Tibial nerve (tissue), 4 donors: ENCODE results near the gene CYP4F3. TPM values are rescaled to one million over a fixed set of nuclear protein-coding genes. Genes with fewer than 3 reads are reported as not detected.

Experiments
- DNase-seq, 2 donors: peaks; one replicate each; pipeline ENCODE4 v3.0.0-alpha.2; 2019; ENCODE audit warnings: low spot score in 2 of 2
- H3K27ac ChIP-seq, 4 donors: fragments of 200-600 bp; sonication (generic) in 3 of 4; one replicate each; pipeline ENCODE4 v1.5.1; 2017 to 2019; ENCODE audit warnings: mild to moderate bottlenecking in 1 of 4
- H3K27me3 ChIP-seq, 2 donors: fragments of 200-600 bp; sonication (generic) in 1 of 2; one replicate each; pipeline versions ENCODE4 v1.5.1 to v1.6.0; 2017 to 2019
- H3K36me3 ChIP-seq, 3 donors: fragments of 200-600 bp; sonication (generic); one replicate each; pipeline ENCODE4 v1.5.1; 2018 to 2019
- H3K4me1 ChIP-seq, 4 donors: fragments of 200-600 bp; sonication (generic) in 3 of 4; one replicate each; pipeline ENCODE4 v1.5.1; 2017 to 2019
- H3K4me3 ChIP-seq, 4 donors: fragments of 200-600 bp; sonication (generic) in 3 of 4; one replicate each; pipeline ENCODE4 v1.5.1; 2017 to 2019; ENCODE audit warnings: mild to moderate bottlenecking in 1 of 4, moderate library complexity in 1 of 4
- H3K9me3 ChIP-seq, 4 donors: fragments of 200-600 bp; sonication (generic) in 3 of 4; one replicate each; pipeline ENCODE4 v1.5.1; 2017 to 2019
- EP300 ChIP-seq, 2 donors: sonication (generic); formaldehyde crosslinking; IDR thresholded peaks; one replicate each; pipeline ENCODE4 v1.6.1; 2017; ENCODE audit warnings: antibody characterized with exemption in 2 of 2, mild to moderate bottlenecking in 1 of 2
- POLR2A ChIP-seq, 2 donors: fragments of 450-650 bp; IDR thresholded peaks; one replicate each; pipeline ENCODE4 v1.6.1; 2017; ENCODE audit warnings: antibody characterized with exemption in 2 of 2, mild to moderate bottlenecking in 2 of 2, moderate library complexity in 2 of 2
- WGBS, 2 donors: methylation state at CpG; one replicate each; pipeline ENCODE4 v1.1.5; 2018; 5-methylcytosine and 5-hydroxymethylcytosine counted together
- total RNA-seq, 4 donors: library from RNA; depleted of rRNA; stranded (reverse); fragments of >200 nt; gene quantifications; one replicate each; pipeline ENCODE4 v1.1.0, GENCODE V29; 2016
- TF ChIP-seq, protein P1 (sequence below), 5 experiments: fragments of 200-600 bp in 3 of 5; fragments of 450-650 bp in 2 of 5; sonication (generic) in 3 of 5; IDR thresholded peaks; one replicate each; pipeline ENCODE4 v1.5.1; 2016 to 2019; ENCODE audit warnings: antibody characterized with exemption in 5 of 5, mild to moderate bottlenecking in 3 of 5, moderate library complexity in 2 of 5

Gene CYP4F3
- total RNA-seq, 4 donors from 2014 or later = 3.3 to 19.7 (median 13.0) TPM; not detected in 1

DNA sequence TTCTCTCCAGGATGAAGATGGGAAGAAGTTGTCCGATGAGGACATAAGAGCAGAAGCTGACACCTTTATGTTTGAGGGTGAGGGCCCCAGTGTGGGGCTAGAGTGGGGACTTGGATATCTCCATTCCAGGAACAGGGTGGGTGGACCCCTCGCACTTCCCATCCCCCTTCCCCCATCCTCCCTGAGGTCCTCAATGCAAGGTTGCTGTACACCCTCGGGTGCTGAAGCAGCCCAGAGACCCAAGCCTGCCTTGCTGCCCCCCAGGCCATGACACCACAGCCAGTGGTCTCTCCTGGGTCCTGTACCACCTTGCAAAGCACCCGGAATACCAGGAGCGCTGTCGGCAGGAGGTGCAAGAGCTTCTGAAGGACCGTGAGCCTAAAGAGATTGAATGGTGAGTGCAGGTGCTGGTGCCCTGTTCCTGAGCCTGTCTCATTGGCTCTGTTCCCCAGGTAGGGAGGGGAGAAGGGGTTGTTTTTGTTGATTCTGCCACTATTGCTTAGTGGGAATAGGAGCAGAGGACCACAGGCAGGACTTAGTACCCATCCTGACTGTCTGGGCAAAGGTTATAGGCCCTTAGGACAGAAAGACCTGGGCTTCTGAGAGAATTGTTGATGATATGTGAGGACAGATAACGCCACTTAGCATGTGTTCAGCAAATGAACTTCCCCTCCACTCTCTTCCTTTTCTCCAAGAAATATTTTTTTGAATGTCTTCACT, 12.0 kb downstream of the CYP4F3 start:
- H3K27ac ChIP-seq = no peak overlapping the region
- WGBS, 2 donors = 47 to 69% methylated on average over 8 of the region's 8 CpGs
- H3K27me3 ChIP-seq = no peaks in the 10 kb centered on the region

DNA sequence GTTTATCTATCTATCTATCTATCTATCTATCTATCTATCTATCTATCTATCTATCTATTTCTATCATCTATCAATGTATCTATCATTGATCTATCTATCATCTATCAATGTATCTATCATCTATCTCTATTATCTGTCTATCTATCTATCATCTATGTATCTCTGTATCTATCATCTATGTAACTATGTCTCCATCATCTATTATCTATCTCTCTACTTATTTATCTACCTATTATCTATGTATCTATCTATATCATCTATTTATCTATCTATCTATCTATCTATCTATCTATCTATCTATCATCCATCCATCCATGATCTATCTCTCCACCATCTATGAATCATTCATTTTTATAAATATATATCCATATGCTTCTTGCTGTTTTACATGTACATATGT, 15.8 kb downstream of the CYP4F3 start:
- Histone ChIP-seq H3K36me3 (no peaks in the 10 kb centered on the region), H3K27me3 (no peaks in the 10 kb centered on the region)
- TF ChIP-seq POLR2A (IDR thresholded peaks at IDR 0.05) = no peak
- TF ChIP-seq, protein P1, sequence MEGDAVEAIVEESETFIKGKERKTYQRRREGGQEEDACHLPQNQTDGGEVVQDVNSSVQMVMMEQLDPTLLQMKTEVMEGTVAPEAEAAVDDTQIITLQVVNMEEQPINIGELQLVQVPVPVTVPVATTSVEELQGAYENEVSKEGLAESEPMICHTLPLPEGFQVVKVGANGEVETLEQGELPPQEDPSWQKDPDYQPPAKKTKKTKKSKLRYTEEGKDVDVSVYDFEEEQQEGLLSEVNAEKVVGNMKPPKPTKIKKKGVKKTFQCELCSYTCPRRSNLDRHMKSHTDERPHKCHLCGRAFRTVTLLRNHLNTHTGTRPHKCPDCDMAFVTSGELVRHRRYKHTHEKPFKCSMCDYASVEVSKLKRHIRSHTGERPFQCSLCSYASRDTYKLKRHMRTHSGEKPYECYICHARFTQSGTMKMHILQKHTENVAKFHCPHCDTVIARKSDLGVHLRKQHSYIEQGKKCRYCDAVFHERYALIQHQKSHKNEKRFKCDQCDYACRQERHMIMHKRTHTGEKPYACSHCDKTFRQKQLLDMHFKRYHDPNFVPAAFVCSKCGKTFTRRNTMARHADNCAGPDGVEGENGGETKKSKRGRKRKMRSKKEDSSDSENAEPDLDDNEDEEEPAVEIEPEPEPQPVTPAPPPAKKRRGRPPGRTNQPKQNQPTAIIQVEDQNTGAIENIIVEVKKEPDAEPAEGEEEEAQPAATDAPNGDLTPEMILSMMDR (IDR thresholded peaks at IDR 0.05) = no peak
- TF ChIP-seq EP300 (IDR thresholded peaks at IDR 0.05) = no peak

More for the DNA sequence above, 12.0 kb downstream of the CYP4F3 start:
- no peak overlapping the region for H3K4me3 ChIP-seq
- H3K36me3 ChIP-seq = no peaks in the 10 kb centered on the region
- no peaks in the 10 kb centered on the region for H3K9me3 ChIP-seq
- no peak for TF ChIP-seq POLR2A (IDR thresholded peaks at IDR 0.05)
- no peak for TF ChIP-seq EP300 (IDR thresholded peaks at IDR 0.05)
- TF ChIP-seq, protein P1 (IDR thresholded peaks at IDR 0.05) = no peak
- H3K4me1 ChIP-seq = no peaks in the 10 kb centered on the region
- no peak for DNase-seq

DNA sequence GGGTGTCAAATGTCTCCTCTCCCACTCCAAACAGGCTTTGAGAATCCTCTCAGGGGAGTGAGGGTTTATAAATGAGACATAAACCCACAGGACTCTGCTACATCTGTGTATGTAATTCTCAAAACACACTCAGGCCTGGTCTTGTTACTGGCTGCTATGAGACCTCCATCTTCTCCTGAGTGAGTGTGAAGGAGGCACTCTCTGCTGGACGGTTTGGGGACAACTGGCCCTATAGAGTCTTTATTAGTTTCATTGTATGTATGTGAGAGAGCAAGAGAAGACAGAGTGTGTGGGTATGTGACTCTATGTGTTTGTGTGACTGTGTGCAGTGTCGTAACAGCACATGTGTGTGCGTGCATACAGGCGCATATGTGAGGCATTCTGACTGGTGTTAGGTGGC, 22.6 kb downstream of the CYP4F3 start:
- no peak overlapping the region for H3K27ac ChIP-seq
- no peak for TF ChIP-seq EP300 (IDR thresholded peaks at IDR 0.05)
- no peak for TF ChIP-seq POLR2A (IDR thresholded peaks at IDR 0.05)
- TF ChIP-seq, protein P1 (IDR thresholded peaks at IDR 0.05) = no peak
- no peaks in the 10 kb centered on the region for H3K9me3 ChIP-seq
- DNase-seq = no peak
- H3K4me3 ChIP-seq = no peak overlapping the region
- WGBS, 2 donors = 72 to 75% methylated on average over 4 of the region's 4 CpGs
- H3K36me3 ChIP-seq = no peaks in the 10 kb centered on the region
- no peaks in the 10 kb centered on the region for H3K27me3 ChIP-seq
- no peaks in the 10 kb centered on the region for H3K4me1 ChIP-seq

More for the DNA sequence above, 15.8 kb downstream of the CYP4F3 start:
- Histone ChIP-seq H3K4me1 (no peaks in the 10 kb centered on the region), H3K27ac (no peak overlapping the region), H3K4me3 (no peak overlapping the region), H3K9me3 (no peaks in the 10 kb centered on the region)
- DNase-seq = no peak

DNA sequence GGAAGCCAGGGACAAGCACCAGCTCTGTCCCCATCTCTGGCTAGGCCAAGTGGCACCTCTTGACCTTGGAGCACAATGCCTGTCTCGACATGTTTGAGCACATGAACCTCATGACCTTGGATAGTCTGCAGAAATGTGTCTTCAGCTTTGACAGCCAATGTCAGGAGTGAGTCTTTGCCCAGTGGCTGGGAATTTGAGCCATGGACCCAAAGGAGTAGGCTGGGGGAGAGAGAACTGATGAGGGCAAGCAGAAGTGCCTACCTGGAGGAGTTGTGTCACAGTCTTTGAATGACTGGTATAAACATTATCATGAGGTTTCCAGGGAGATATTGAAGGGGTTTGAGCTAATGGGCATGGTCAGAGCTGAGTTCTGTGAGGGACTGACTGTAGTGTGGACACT, 25.5 kb downstream of the CYP4F3 start:
- WGBS, 2 donors = 14 to 36% methylated on average over 1 of the region's 1 CpG
- no peak overlapping the region for H3K4me3 ChIP-seq
- H3K27me3 ChIP-seq = no peaks in the 10 kb centered on the region
- no peak overlapping the region for H3K27ac ChIP-seq
- TF ChIP-seq, protein P1 (IDR thresholded peaks at IDR 0.05) = no peak
- TF ChIP-seq POLR2A (IDR thresholded peaks at IDR 0.05) = no peak
- TF ChIP-seq EP300 (IDR thresholded peaks at IDR 0.05) = no peak
- no peaks in the 10 kb centered on the region for H3K4me1 ChIP-seq
- no peaks in the 10 kb centered on the region for H3K36me3 ChIP-seq
- DNase-seq = no peak
- no peaks in the 10 kb centered on the region for H3K9me3 ChIP-seq

DNA sequence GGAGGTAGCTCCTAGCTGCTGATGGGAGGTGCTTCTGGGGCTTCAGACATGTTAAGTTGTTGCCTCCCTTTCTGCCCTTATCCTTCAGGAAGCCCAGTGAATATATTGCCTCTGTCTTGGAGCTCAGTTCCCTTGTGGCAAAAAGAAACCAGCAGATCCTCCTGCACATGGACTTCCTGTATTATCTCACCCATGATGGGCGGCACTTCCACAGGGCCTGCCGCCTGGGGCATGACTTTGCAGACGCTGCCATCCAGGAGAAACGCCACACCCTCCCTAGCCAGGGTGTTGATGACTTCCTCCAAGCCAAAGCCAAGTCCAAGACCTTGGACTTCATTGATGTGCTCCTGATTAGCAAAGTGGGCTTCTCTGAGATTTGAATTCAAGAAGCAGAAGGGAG, 26.2 kb downstream of the CYP4F3 start:
- no peaks in the 10 kb centered on the region for H3K4me1 ChIP-seq
- no peaks in the 10 kb centered on the region for H3K27me3 ChIP-seq
- H3K9me3 ChIP-seq = no peaks in the 10 kb centered on the region
- WGBS, 2 donors = 70 to 73% methylated on average over 4 of the region's 4 CpGs
- no peak overlapping the region for H3K4me3 ChIP-seq
- no peak for DNase-seq
- TF ChIP-seq EP300 (IDR thresholded peaks at IDR 0.05) (no peak), POLR2A (IDR thresholded peaks at IDR 0.05) (no peak)
- TF ChIP-seq, protein P1 (IDR thresholded peaks at IDR 0.05) = no peak
- no peaks in the 10 kb centered on the region for H3K36me3 ChIP-seq
- H3K27ac ChIP-seq = no peak overlapping the region
